Measurements from ENCODE around the gene RRBP1.

DNA sequence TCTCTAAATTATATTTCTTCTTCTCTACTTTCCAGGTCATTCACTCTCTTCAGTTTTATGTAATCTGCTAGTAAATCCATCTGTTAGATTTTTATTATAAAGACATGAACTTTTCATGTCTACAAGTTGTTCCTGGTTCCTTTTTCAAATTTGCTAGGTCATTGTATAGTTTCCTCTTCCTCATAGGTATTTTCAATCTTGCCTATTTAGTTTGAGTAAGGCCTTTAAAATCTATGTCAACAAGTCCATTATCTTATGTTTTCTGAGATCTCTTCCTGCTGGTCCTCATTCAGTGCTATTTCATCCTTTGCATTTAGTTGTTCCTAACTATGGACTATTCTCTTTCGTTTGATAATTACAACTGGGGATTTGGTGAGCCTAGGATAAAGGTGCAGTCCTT is 11.0 kb downstream of the RRBP1 start:
- TF ChIP-seq CTCF (IDR thresholded peaks at IDR 0.05; ENCODE audit: low read length) (no peak), EZH2 (IDR thresholded peaks at IDR 0.05; ENCODE audit: borderline replicate concordance, low read length) (no peak)

All from OCI-LY1 (cell line).